Head of caudate nucleus (tissue), 42 donors: ENCODE measurements around the gene PPIL1.
A peak's percentile ranks its signal among the peaks of the same experiment; 100 is the strongest.

Experiments
- DNase-seq, 42 donors: peaks; one replicate each; pipeline versions ENCODE4 v3.0.0 to v3.0.0-alpha.2; 2020 to 2021; ENCODE audit warnings: mixed read lengths in 7 of 42
- intact Hi-C: fragments of 100-400 bp; cut with DNase I; formaldehyde crosslinking; loops from one replicate; pipeline ENCODE4 v1.15.0; 2022

PPIL1 gene

DNA sequence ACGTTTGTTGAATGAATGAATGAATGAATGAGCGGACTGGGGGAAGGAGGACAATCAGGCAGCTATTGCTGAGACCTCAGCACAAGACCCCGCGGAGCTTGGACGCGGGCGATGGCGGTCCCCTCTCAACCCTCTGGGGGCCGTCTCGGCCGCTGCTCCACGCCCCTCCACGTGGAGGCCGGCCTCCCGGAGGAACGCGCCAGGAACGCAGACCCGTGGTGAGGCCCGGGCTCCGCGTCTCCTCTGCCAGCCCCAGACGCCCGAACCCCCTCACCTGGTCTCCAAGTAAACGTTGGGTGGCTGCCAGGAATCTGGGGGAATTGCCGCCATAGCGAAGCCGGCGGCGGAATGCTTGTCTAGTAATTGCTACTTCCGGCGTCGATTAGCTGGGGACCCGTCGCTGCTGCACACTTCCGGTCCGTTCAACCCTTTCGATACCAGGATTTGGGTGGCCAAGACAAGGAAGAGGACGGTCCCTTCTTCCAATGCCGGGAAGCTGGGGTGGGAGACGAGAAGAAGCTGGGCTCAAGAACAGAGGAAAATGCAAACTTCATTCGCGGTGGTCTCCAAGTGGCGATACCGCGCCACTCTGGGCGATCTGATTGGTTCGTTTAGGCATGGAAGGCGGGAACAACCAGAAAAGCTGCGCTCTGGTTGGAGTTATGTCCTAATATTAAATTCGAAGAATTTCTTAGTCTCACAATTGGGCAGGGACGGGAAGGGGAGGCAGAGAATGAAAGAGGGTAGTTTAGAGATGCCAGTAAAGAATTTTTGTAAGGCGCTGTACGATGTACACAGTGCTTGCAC, at the start of gene PPIL1:
Gene PPIL1, minus strand, starts transcription at position 361 of the 807 bp plus-strand sequence. Its CDS starts 31 bp downstream, at position 330.
- DNase-seq: peak; percentile 66 to 94 (median 83)
- intact Hi-C loops: no loop called here

- DNase-seq: no peak
- intact Hi-C loops: no loop called here
These were observed 49.5 kb upstream of the PPIL1 start for GRCh38 chr6:36924131-36924530.

DNA sequence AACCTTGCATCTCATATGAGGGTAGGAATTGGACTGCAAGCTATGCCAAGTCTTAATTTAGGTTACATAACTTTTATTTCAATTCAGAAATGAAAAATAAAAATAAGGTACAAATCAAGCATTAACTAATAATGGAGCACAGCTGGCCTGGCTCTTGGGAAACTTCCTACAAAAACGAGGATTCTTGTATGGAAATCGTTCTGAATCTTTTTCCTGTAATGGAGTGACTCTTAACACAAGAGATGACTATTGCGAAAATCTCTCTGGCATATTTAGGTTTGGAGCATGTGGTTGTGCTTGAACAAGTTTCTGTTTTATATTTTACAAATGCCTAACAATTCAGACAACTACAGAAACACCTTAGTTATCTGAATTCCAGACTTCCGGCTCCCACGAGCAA, 45.9 kb upstream of the PPIL1 start:
- intact Hi-C loops: no loop called here
- DNase-seq: no peak

GRCh38 chr6:36920049-36920448, 45.4 kb upstream of the PPIL1 start:
- DNase-seq: no peak
- intact Hi-C loops: no loop called here

DNA sequence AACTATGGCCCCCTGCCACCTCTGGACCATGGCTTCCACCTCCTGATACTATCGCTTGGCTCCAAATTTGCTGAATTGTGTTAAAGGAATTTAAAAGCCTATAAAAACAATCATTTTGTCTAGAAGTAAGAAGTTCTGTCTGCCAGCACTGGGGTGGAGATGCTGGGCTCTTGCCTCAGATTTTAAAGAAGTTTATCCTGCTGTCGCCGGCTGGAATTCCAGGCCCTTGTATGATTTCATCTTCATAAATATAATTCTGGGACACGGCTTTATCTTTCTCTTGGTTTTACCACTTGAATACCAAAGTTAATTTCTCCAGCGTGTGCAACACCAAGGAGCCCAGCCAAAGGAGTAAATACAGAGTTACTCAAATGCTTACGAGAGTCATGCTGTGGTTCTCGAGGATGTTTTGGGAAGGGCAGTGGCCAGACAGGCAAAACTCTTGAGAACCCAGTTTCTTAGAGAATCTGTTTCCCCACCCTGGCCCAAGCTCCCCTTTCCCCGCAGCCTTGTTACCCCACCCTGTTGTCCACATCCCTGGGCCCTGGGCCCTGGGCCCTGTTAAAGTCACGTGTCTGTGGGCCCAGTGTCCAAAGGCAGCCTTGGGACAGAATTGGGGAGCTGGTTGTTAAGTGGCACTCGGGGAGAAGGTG, 43.1 kb upstream of the PPIL1 start:
- intact Hi-C loops: no loop called here
- no peak for DNase-seq

DNA sequence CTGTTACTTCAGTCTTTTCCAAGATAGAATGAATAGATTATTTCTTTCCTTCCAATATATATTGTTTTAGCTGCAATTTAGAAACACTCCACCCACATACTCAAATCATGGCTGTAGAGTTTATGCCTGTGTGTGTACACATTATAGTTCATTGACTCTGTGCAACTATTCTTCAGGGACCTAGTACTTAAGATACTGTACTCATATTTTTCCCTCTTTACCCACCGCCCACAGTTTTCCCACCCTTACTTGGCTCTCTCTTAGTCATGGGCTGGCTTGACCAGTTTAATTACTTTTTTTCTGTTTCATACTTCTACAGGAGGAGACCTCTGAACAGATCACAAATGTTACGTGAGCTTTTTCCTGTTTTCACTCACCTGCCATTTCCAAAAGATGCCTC, 41.5 kb upstream of the PPIL1 start:
- no peak for DNase-seq
- intact Hi-C loops: no loop called here

DNA sequence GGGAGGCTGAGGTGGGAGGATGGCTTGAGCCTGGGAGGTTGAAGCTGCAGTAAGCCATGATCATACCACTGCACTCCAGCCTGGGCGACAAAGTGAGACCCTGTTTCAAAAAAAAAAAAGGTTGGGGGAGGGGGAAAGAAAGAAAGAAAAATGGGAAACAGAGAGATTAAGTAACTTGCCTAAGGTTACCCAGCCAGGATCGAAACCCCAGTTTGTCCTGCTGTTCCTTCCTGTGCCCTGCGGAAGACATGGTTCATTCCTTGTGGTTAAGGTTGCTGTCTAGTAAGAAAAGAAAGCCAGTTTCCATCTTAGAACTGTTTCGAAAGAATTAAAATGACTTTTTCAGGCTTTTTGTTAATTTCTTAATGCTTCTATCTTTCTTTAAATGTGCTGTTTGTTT, 41.0 kb upstream of the PPIL1 start:
- no peak for DNase-seq
- intact Hi-C loops: no loop called here

DNA sequence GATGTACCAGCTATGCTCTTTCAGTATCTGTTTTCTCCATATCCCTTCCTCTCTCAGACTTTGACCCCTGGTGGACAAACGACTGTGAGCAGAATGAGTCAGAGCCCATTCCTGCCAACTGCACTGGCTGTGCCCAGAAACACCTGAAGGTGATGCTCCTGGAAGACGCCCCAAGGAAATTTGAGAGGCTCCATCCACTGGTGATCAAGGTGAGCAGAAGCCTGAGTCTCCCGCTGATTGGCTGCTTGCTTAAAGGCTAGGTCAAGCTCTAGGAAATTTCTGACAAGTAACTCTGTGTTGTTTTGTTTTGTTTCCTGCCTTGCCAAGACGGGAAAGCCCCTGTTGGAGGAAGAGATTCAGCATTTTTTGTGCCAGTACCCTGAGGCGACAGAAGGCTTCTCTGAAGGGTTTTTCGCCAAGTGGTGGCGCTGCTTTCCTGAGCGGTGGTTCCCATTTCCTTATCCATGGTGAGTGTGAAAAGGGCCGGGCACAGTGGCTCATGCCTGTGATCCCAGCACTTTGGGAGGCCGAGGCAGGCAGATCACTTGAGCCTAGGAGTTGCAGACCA, 39.7 kb upstream of the PPIL1 start:
- DNase-seq: peak in 9 of 42 donors; percentile 9 to 57 (median 30)
- intact Hi-C loops: no loop called here

DNA sequence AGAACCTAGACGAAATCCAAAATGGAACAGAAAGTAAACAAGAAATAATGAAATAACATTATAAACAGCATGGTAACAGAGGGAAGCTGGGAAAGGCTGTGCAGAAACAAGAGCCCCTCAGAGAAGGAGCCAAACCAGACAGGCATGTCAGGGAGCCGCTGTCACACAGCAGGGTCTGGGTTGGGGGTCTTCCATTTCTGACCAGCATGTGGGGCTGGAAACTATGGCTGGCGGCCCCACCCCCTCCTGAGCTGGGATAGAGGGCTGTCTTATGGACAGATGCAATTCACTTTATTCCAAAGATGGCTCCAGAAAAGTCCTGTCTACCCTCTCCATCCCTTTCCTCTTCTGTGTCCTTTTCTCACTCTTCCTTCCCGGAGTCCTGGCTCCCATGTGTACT, 38.5 kb upstream of the PPIL1 start:
- intact Hi-C loops: no loop called here

DNA sequence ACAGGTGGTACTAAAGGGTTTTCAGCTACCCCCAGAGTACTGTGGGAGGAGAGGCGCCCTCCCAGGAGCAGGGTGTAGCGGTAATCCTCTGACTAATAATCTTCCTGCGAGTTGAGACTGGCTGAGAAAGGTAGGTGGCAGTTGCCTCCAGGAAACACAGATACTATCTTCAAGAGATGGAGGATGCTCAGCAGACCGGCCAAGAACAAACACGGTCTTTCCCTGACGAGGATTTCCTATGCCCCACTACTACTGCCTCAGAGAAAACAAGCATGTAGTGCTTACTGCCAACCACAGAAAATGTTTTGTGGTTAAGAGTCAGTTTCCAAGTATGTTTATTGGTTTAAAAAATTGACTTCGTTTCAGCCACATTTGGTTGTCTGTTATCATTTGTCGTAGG, 38.0 kb upstream of the PPIL1 start:
- intact Hi-C loops: no loop called here
- DNase-seq: peak in 35 of 42 donors; percentile 11 to 79 (median 50)

More for the DNA sequence above, 38.5 kb upstream of the PPIL1 start:
- no peak for DNase-seq

DNA sequence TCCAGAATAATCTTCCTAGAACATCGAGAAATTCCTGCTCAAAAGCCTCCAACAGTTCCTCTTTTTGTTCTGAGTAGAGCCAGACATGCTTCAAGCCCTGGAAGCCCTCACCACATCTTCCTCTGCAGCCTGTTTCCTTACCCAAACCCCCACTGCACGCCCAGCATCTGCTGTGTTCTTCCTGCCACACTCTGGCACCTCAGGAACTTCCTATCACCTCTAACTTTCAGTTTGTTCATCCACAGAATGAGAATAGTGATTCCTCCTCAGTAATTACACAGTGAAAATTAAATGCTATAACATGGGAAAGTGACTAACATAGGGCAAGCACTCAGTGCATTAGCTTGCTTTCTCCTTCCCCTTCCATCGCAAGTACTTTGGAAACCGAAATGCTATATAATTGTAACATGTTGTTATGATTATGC, 37.4 kb upstream of the PPIL1 start:
- peak in 8 of 42 donors; percentile 11 to 42 (median 29) for DNase-seq
- intact Hi-C loops: no loop called here

GRCh38 chr6:36908747-36909146, 34.1 kb upstream of the PPIL1 start:
- no peak for DNase-seq
- intact Hi-C loops: no loop called here

GRCh38 chr6:36907781-36908180, 33.2 kb upstream of the PPIL1 start:
- peak in 21 of 42 donors; percentile 13 to 68 (median 36) for DNase-seq

DNA sequence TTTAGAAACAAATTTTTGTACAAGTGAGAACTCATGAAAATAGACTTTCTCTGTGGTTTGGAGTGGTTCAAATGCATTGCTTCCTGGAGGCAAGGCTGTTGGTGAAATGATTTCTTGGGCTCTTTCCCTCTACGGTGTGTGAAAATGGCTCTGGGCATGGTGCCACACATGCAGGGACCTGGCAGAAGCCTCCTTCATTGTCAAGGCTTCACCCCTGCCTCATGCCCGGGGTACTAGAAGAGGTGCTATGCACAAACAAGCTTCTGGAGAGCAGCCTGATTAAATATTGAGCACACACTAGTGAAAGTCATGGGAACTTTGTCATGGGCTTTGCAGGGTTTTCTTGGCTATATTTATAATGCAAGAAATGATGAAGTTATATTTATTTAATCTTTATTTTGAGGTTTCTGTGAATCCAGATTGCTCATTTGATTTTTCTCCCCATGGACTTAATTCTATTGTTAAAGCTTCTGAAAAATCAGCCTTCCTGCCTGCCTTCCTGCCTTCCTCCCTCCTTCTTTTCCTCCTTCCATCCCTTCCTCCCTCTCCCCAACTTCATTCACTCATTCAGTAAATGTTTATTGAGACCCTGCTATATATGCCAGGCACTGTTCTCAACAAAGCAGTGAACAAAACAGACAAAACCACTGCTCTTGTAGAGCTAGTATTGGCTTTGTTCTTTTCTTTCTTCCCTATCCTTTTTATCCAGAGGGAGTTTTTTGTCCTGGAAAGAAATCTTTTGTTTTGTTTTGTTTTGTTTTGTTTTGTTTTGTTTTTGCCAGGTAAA, 32.1 kb upstream of the PPIL1 start:
- DNase-seq: peak in 19 of 42 donors; percentile 27 to 84 (median 52)
- intact Hi-C loops: no loop called here

More at GRCh38 chr6:36907781-36908180, 33.2 kb upstream of the PPIL1 start:
- intact Hi-C loops: no loop called here

GRCh38 chr6:36904851-36905393, 30.3 kb upstream of the PPIL1 start:
- intact Hi-C loops: no loop called here

DNA sequence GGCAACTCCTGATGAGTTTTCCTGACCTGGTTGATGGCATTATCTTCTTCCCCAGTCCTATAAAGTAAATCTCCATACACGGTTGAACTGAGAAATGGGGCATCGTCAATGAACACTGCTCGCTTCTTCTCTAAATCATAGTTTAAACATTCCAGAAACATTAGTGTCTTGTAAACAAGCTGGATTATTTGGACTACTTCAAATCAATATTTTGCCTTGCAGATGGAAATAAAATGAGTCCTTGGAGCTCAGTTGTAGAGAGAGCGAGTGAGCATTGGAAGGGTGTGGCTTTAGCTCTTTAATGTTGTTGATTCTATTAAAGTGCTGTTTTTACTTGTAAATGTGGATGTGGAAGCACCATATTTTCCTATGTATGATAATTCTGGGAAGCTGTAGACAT, 29.5 kb upstream of the PPIL1 start:
- no peak for DNase-seq
- intact Hi-C loops: no loop called here

More at GRCh38 chr6:36904851-36905393, 30.3 kb upstream of the PPIL1 start:
- no peak for DNase-seq

DNA sequence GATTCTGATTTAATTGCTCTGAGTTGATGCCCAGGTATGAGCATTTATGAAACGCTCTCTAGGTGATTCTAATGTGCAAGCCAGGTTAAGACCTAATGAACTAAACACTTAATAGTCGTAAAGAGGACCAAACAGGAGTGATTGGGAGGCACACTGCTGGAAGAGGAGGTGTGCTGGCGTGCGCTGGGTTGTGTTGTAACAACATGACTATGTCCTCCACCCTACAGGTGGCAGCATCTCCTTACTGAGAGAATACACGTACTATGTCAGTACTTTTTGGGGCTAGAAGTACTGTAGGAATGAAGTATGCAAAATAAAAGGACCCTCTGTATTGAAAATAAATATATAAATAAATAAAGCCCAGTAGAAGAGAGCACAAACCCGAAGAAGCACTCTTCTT, 23.0 kb upstream of the PPIL1 start:
- intact Hi-C loops: no loop called here

GRCh38 chr6:36893976-36894932, 19.7 kb upstream of the PPIL1 start:
- no peak for DNase-seq
- intact Hi-C loops: no loop called here

More for the DNA sequence above, 23.0 kb upstream of the PPIL1 start:
- DNase-seq: peak in 11 of 42 donors; percentile 10 to 55 (median 24)
